GM15510 (cell line): Measurements from ENCODE around the gene LDLRAP1.

Source experiments
- POLR2A ChIP-seq: IDR thresholded peaks from 3 replicates; pipeline ENCODE4 v1.6.1; 2011; ENCODE audit warnings: borderline replicate concordance; ENCODE audit not compliant: insufficient read length; ENCODE audit errors: extremely low read depth

LDLRAP1 gene

GRCh38 chr1:25570798-25571521 is 27.6 kb downstream of the LDLRAP1 start:
- no peak for TF ChIP-seq POLR2A

- TF ChIP-seq POLR2A = no peak
These were observed 28.1 kb downstream of the LDLRAP1 start for GRCh38 chr1:25571522-25571970.

- no peak for TF ChIP-seq POLR2A
These were observed 28.7 kb downstream of the LDLRAP1 start for GRCh38 chr1:25572107-25572506.

- no peak for TF ChIP-seq POLR2A
These were observed 29.5 kb downstream of the LDLRAP1 start for GRCh38 chr1:25572708-25573590.

- no peak for TF ChIP-seq POLR2A
These were observed 30.2 kb downstream of the LDLRAP1 start for GRCh38 chr1:25573591-25573930.

- TF ChIP-seq POLR2A = no peak
These were observed 30.6 kb downstream of the LDLRAP1 start for GRCh38 chr1:25573961-25574360.

- no peak for TF ChIP-seq POLR2A
These were observed 31.8 kb downstream of the LDLRAP1 start for GRCh38 chr1:25575191-25575590.

- TF ChIP-seq POLR2A = no peak
These were observed 33.2 kb downstream of the LDLRAP1 start for GRCh38 chr1:25576459-25577133.

- TF ChIP-seq POLR2A = no peak
These were observed 33.9 kb downstream of the LDLRAP1 start for GRCh38 chr1:25577134-25577920.

GRCh38 chr1:25579292-25580252 is 36.2 kb downstream of the LDLRAP1 start:
- TF ChIP-seq POLR2A = no peak

GRCh38 chr1:25580927-25581326 is 37.5 kb downstream of the LDLRAP1 start:
- TF ChIP-seq POLR2A = no peak

GRCh38 chr1:25581764-25582163 is 38.4 kb downstream of the LDLRAP1 start:
- TF ChIP-seq POLR2A = no peak
